ENCODE measurements around the gene OLFML3. TPM values are rescaled to one million over a fixed set of nuclear protein-coding genes. Genes with fewer than 3 reads are reported as not detected.

Gene OLFML3
- 100 to 1,000 TPM in 11 of 12 donors, not detected in 1; 111 to 231 (median 168) TPM for polyA plus RNA-seq (ENCODE audit: insufficient read length in 12 of 12)
- long read RNA-seq, donor 1, transcript OLFML3-204 (2 exons, 2,063 nt) = minor isoform, 5 of 47 reads
- long read RNA-seq, donor 1, transcript OLFML3-201 (3 exons, 1,780 nt) = major isoform, 31 of 47 reads
- long read RNA-seq, donor 1, partial matches to known transcripts = 10 of 47 reads
- long read RNA-seq, donor 1, other reads (novel, unspliced or antisense) = 0 of 47 reads
- long read RNA-seq, donor 2, transcript OLFML3-201 (3 exons, 1,780 nt) = major isoform, 57 of 82 reads
- long read RNA-seq, donor 2, transcript OLFML3-204 (2 exons, 2,063 nt) = minor isoform, 8 of 82 reads
- long read RNA-seq, donor 2, partial matches to known transcripts = 16 of 82 reads
- long read RNA-seq, donor 2, other reads (novel, unspliced or antisense) = 0 of 82 reads
- long read RNA-seq, donor 3, transcript OLFML3-201 (3 exons, 1,780 nt) = major isoform, 23 of 33 reads
- long read RNA-seq, donor 3, partial matches to known transcripts = 5 of 33 reads
- long read RNA-seq, donor 3, other reads (novel, unspliced or antisense) = 0 of 33 reads
- long read RNA-seq, donor 4, transcript OLFML3-201 (3 exons, 1,780 nt) = major isoform, 23 of 31 reads
- long read RNA-seq, donor 4, partial matches to known transcripts = 5 of 31 reads
- long read RNA-seq, donor 4, other reads (novel, unspliced or antisense) = 0 of 31 reads
- long read RNA-seq, donor 5, transcript OLFML3-204 (2 exons, 2,063 nt) = minor isoform, 7 of 107 reads
- long read RNA-seq, donor 5, transcript OLFML3-201 (3 exons, 1,780 nt) = major isoform, 81 of 107 reads
- long read RNA-seq, donor 5, partial matches to known transcripts = 18 of 107 reads
- long read RNA-seq, donor 5, other reads (novel, unspliced or antisense) = 0 of 107 reads
- long read RNA-seq, donor 6, transcript OLFML3-201 (3 exons, 1,780 nt) = major isoform, 24 of 35 reads
- long read RNA-seq, donor 6, partial matches to known transcripts = 8 of 35 reads
- long read RNA-seq, donor 6, other reads (novel, unspliced or antisense) = 0 of 35 reads
- long read RNA-seq, donor 7, transcript OLFML3-201 (3 exons, 1,780 nt) = major isoform, 31 of 45 reads
- long read RNA-seq, donor 7, partial matches to known transcripts = 8 of 45 reads
- long read RNA-seq, donor 7, other reads (novel, unspliced or antisense) = 0 of 45 reads
- long read RNA-seq, donor 8, transcript OLFML3-204 (2 exons, 2,063 nt) = minor isoform, 10 of 103 reads
- long read RNA-seq, donor 8, transcript OLFML3-201 (3 exons, 1,780 nt) = major isoform, 76 of 103 reads
- long read RNA-seq, donor 8, partial matches to known transcripts = 16 of 103 reads
- long read RNA-seq, donor 8, other reads (novel, unspliced or antisense) = 0 of 103 reads
- long read RNA-seq, donor 9, transcript OLFML3-204 (2 exons, 2,063 nt) = minor isoform, 5 of 71 reads
- long read RNA-seq, donor 9, transcript OLFML3-201 (3 exons, 1,780 nt) = major isoform, 54 of 71 reads
- long read RNA-seq, donor 9, partial matches to known transcripts = 12 of 71 reads
- long read RNA-seq, donor 9, other reads (novel, unspliced or antisense) = 0 of 71 reads
- long read RNA-seq, donor 10, transcript OLFML3-201 (3 exons, 1,780 nt) = major isoform, 51 of 67 reads
- long read RNA-seq, donor 10, transcript OLFML3-204 (2 exons, 2,063 nt) = minor isoform, 6 of 67 reads
- long read RNA-seq, donor 10, partial matches to known transcripts = 10 of 67 reads
- long read RNA-seq, donor 10, other reads (novel, unspliced or antisense) = 0 of 67 reads
- long read RNA-seq, donor 11, transcript OLFML3-201 (3 exons, 1,780 nt) = major isoform, 77 of 99 reads
- long read RNA-seq, donor 11, transcript OLFML3-204 (2 exons, 2,063 nt) = minor isoform, 5 of 99 reads
- long read RNA-seq, donor 11, partial matches to known transcripts = 17 of 99 reads
- long read RNA-seq, donor 11, other reads (novel, unspliced or antisense) = 0 of 99 reads

DNA sequence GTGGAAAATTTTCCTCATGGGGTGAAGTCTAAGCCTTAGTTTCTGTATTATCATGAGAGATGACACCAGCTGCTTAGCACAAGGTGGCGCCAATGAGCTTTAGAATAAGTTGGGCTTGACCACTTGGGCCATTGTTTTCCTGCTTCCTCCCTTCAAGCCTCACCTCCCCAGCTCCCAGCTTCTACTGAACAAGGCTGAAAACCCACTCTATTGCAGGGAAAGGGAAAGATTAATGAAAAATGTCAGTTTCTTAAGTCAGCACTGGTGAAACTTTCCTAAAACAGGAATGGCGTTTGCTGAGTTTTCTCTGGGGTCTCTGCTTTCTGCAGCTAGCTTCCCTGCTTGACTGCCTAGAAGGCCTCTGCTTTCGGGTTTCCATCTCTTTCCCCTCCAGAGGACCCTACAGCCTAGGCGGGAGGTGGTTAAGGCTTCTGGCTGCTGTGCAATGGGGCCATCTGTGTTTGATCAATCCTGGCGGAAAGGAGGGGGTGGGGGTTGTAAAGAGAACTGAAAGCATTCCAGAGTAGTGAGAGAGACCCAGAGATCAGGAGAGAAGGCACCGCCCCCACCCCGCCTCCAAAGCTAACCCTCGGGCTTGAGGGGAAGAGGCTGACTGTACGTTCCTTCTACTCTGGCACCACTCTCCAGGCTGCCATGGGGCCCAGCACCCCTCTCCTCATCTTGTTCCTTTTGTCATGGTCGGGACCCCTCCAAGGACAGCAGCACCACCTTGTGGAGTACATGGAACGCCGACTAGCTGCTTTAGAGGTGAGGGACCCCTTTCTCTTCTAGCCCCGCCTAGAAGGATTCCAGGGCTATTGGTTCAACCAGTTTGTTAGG lies at the start of gene OLFML3:
TSS of gene OLFML3 (plus strand) at position 612 of the 840 bp plus-strand sequence. CDS start at position 655, 43 bp downstream.
- peak; percentile 94 for DNase-seq

DNA sequence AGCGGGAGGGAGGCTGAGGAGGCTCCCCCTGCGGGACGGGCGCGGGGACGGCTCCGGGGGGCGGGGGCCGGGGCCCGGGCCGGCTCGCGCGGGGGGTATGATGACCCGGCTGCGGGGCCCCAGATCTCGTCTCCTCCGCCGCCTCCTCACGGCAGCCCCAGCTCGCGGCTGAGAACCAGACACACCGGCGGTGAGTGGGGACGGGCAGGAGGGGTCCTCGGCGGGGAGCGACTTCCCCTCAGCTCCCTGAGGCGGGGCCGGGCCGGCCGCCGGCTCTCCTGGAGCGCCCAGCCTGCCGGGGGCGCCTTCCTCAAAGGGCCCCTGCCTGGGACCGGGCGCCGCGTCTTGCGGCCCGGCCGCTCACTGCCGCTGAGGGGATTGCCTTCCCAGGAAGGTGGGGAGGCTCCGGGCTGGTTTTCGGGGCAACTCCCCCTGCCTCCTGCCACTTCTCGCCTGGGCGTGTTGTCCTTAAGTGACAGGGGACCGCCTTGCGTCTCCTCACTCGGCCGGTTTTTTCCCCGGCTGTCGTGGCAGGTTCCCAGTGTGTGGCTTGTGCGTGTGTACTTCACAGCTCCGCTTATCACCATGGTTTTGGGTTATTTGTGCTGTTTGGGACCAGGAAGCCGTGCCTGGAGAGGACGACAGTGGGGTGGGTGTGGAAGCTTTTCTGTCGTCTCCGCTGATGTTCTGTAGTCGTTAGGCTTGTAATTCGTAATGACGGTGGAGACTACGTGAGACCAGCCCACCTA lies 49.4 kb upstream of the OLFML3 start:
- DNase-seq = peak; percentile 41

- peak; percentile 27 for DNase-seq
These were observed 48.6 kb upstream of the OLFML3 start for GRCh38 chr1:113930499-113931161.

DNA sequence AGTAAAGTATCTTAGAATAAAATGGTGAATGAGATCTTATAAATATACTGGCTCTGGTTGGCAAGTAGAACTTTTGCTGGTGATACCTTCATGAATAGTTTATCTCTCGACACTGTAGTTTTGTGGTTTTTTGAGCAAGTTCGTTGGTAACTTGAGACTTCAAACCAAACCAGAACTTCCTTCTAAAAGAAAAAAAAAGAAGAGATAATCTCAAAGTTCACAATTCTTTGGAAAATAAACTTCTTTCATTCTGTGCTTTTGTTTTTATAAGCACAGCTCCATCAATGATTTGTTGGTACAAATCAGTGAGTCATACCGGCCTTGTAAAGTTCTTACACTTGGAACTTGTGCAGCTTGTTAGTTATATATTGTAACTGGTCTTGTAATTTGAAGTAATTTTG lies 47.8 kb upstream of the OLFML3 start:
- DNase-seq = no peak

GRCh38 chr1:113934006-113934405 lies 45.3 kb upstream of the OLFML3 start:
- no peak for DNase-seq

- no peak for DNase-seq
These were observed 44.7 kb upstream of the OLFML3 start for GRCh38 chr1:113934511-113935055.

DNA sequence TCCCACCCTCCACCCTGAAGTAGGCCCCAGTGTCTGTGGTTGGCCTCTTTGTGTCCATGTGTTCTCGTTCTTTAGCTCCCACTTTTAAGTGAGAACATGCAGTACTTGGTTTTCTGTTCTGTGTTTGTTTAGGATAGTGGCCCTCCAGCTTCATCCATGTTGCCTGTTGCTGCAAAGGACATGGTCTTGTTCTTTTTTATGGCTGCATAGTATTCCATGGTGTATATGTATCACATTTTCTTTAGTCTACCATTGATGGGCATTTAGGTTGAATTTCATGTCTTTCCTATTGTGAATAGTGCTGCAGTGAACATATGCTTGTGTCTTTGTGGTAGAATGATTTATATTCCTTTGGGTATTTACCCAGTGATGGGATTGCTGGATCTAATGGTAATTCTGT lies 44.1 kb upstream of the OLFML3 start:
- no peak for DNase-seq

DNA sequence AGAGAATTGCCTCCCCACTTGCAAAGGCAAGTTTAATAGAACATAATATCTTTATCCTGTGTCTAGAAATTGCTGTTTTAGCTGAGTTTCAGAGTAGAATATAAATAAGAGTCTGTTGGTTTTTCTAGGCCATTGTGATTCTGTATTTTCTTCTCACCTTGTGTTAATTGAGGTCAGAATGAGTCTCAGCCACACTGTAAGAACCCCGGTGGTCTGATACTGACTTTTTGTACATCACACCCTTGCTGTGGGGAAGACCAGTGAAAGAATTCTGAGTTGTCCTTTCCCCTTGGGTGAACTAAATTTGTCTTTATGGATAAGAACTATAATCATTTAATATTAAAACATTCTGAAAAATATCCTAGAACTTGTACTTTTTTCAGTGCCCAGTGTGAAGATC lies 43.3 kb upstream of the OLFML3 start:
- DNase-seq = no peak

DNA sequence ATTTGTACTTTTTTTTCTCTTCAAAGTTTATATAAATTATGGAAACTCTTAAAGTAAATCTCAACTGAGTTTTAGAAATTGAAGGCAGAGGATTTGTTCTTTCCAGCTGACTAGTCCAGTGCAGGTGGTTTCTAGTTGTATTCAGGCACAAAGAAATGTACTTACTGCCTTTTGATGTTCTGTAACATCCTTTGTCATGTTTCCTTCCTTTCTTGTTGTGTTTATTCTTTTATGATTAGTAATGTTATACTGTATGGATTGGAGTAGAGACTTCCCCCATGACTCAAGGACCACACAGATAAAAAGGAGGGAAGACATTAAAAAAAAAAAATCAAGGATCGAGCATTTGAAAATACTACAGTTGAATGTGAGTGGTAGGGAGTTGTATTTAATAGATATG lies 42.1 kb upstream of the OLFML3 start:
- DNase-seq = no peak

GRCh38 chr1:113938192-113938591 lies 41.1 kb upstream of the OLFML3 start:
- DNase-seq = no peak

- DNase-seq = no peak
These were observed 38.7 kb upstream of the OLFML3 start for GRCh38 chr1:113940365-113941244.

GRCh38 chr1:113941245-113941559 lies 38.1 kb upstream of the OLFML3 start:
- no peak for DNase-seq

DNA sequence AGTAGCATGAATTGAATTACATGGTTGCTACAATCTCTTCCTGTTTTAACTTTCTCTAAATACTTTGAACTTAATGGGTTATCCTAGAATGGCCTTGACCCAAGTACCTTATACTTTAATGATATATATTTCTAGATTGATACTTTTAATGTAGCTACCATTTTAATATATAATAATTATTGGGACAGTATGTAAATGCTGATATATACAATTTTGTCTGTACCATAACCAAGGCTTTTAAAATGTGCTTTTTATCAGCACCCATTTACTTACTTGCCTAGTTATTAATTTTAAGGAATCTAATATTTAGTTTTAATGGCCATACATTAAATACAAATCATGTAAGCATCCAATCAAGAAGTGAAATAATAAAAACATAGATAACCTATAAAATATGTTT lies 36.7 kb upstream of the OLFML3 start:
- DNase-seq = no peak

GRCh38 chr1:113943028-113943811 lies 36.1 kb upstream of the OLFML3 start:
- DNase-seq = no peak

GRCh38 chr1:113945329-113945728 lies 33.9 kb upstream of the OLFML3 start:
- no peak for DNase-seq

DNA sequence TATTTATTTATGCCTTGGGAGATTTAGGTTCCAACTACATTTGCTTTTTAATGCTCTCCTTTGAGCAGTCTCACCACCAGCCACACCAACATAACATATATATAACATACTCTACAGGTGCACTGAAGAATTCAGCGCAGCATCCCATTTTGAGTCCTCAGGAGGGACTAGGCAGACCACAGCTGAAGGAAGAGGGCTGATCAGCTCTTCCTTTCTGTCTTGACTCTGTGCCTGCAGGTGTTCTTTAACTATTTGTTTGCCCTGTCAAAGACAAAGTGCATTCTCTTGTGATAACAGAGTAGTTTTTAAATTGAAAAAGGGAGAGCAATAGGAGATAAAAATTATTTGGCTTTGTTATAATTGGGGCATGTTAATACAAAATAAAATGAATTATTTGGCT lies 33.2 kb upstream of the OLFML3 start:
- no peak for DNase-seq
